Measurements from ENCODE around the gene AP1AR.

AP1AR gene

DNA sequence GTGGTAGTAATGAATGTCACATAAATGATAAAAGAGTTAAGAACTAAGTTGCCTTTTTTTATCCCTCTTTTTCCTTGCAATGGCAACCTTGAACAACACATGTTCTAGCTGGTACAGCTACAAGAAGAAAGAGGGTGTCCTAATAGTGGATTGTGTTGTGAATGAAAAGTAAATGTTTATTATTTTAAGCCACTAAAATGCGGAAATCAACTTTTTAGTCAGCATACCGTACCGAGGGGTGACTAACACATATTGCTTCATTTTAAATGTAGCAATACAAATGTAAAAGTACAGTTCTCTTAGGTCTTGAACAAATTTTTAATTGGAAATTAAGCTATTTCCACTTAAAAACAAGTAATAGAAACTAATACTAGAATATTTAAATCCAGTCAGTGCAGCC, 17.7 kb upstream of the AP1AR start:
- peak; percentile 31 for DNase-seq
- TF ChIP-seq, protein P1, sequence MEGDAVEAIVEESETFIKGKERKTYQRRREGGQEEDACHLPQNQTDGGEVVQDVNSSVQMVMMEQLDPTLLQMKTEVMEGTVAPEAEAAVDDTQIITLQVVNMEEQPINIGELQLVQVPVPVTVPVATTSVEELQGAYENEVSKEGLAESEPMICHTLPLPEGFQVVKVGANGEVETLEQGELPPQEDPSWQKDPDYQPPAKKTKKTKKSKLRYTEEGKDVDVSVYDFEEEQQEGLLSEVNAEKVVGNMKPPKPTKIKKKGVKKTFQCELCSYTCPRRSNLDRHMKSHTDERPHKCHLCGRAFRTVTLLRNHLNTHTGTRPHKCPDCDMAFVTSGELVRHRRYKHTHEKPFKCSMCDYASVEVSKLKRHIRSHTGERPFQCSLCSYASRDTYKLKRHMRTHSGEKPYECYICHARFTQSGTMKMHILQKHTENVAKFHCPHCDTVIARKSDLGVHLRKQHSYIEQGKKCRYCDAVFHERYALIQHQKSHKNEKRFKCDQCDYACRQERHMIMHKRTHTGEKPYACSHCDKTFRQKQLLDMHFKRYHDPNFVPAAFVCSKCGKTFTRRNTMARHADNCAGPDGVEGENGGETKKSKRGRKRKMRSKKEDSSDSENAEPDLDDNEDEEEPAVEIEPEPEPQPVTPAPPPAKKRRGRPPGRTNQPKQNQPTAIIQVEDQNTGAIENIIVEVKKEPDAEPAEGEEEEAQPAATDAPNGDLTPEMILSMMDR (IDR thresholded peaks at IDR 0.05; ENCODE audit: low read depth, low read length, missing control alignments) = no peak
- in situ Hi-C loops (cut with HindIII; ENCODE audit: low pct_ligation_motif_present, low sequenced_read_pairs) = no loop called here
- Histone ChIP-seq H3K27ac (peak overlapping the region; percentile 17), H3K4me3 (ENCODE audit: low read depth, low read length) (no peak overlapping the region), H3K27me3 (replicated peaks) (no peaks in the 10 kb centered on the region), H3K36me3 (replicated peaks) (no peaks in the 10 kb centered on the region)

DNA sequence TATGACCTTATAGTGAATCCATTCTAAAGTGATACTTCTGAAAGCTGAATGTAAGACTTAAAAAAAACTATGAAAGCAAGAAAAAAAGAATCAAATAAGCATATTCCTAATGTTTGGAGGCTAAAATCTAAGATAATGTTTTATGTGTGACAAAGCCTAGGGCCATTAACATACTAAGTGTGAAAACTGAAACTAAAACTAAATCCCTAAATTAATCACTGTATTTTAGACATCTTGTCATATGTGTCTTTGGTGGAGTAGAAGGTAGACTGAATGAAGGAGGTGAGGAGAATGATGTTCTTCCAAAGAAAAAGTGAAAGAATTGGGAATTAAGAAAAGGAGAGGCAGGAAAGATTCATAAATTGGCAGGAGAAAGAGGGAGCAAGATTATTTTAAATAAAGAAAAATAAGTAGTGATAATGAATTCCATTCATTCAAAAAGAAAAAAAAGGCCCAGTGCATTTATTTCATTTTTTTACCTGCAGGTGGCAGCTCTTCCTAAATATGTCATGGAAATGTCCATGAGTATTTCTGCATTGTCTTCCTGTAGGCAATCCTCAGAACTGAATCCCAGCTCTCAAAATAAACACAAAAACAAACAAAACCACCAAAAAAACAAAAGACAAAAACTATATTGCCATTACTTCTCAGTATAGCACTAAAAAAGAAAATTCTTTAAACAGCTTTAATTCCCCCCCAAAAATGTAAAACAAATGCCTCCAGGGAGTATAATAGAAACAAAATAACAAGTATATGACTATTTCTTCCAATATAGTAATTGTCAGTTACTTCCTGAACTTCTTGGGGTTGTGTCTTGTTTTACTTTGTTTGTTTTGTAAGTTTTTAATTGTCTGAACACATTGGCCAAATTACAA, 17.0 kb upstream of the AP1AR start:
- Histone ChIP-seq H3K4me3 (ENCODE audit: low read depth, low read length) (no peak overlapping the region), H3K27ac (peak overlapping the region; percentile 17), H3K36me3 (replicated peaks) (no peaks in the 10 kb centered on the region), H3K27me3 (replicated peaks) (no peaks in the 10 kb centered on the region)
- TF ChIP-seq, protein P1 (IDR thresholded peaks at IDR 0.05; ENCODE audit: low read depth, low read length, missing control alignments) = peak; percentile 44
- in situ Hi-C loops (cut with HindIII; ENCODE audit: low pct_ligation_motif_present, low sequenced_read_pairs) = no loop called here
- no peak for DNase-seq

DNA sequence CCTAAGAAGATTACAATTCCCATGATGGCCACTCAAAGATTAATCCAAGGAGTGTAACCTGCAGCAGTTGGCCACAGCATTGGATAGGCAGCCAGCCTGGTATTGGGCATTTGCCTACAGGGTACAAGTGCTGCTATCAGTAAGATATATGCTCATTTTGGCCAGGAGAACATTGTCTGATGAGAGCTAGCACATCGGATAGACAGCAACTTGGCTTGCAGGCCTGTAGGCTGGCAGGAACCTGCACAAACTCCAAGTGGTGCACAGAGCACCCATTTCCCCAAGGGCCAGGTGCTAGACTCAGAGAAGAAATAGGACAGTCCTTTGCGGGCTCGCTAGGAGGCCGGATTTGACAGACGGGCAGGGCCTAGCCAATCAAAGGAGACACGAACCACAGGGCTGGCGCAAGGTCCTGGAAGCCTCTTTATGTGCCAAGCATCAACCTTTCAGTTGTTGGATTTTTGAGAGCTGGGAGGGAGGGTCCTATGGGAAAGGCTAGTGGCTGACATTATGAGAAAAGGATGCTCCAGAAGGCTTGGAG, 11.7 kb upstream of the AP1AR start:
- no peaks in the 10 kb centered on the region for H3K27me3 ChIP-seq (replicated peaks)
- DNase-seq = no peak
- H3K4me3 ChIP-seq (ENCODE audit: low read depth, low read length) = no peak overlapping the region
- H3K27ac ChIP-seq = no peak overlapping the region
- no peaks in the 10 kb centered on the region for H3K36me3 ChIP-seq (replicated peaks)
- in situ Hi-C loops (cut with HindIII; ENCODE audit: low pct_ligation_motif_present, low sequenced_read_pairs) = no loop called here
- TF ChIP-seq, protein P1 (IDR thresholded peaks at IDR 0.05; ENCODE audit: low read depth, low read length, missing control alignments) = no peak

DNA sequence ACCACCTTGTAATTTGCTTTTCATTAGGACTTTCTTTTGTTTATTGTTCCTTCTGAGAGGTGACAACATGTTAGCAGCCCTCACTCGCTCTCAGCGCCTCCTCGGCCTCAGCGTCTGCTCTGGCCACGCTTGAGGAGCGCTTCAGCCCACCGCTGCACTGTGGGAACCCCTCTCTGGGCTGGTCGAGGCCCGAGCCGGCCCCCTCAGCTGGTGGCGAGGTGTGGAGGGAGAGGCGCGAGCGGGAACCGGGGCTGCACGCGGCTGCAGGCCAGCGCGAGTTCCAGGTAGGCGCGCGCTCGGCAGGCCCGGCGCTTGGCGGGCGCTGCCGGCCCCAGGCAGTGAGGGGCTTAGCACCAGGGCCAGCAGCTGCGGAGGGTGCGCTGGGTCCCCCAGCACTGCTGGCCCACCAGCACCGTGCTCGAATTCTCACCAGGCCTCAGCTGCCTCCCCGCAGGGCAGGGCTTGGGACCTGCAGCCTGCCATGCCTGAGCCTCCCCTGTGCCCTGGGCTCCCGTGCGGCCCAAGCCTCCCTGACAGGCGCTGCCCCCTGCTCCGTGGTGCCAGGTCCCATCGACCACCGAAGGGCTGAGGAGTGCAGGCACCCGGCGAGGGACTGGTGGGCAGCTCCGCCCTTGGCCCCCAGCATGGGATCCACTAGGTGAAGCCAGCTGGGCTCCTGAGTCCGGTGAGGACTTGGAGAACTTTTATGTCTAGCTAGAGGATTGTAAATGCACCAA, 9.2 kb upstream of the AP1AR start:
- Histone ChIP-seq H3K4me3 (ENCODE audit: low read depth, low read length) (no peak overlapping the region), H3K36me3 (replicated peaks) (no peaks in the 10 kb centered on the region), H3K27ac (no peak overlapping the region), H3K27me3 (replicated peaks) (no peaks in the 10 kb centered on the region)
- in situ Hi-C loops (cut with HindIII; ENCODE audit: low pct_ligation_motif_present, low sequenced_read_pairs) = no loop called here
- no peak for DNase-seq
- TF ChIP-seq, protein P1 (IDR thresholded peaks at IDR 0.05; ENCODE audit: low read depth, low read length, missing control alignments) = no peak

DNA sequence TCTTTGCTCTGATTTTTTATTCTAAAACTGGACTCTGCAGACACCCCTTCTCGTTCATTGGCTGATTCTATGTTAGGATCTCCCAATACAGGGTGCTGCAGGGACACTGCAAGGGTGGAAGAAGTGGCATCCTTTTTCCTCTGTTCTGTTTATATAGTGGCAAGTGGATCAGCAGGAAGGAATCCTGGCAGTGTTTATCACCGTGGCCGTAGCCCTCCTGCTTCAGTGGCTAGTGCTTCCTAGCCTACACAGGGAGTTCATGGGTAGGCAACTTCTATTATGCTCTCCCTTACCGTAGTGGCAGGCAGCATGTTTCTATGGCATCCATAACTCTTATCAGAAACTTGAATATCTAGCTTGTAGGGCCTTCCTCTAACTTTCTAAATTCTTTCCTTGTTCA, 6.4 kb upstream of the AP1AR start:
- no peak overlapping the region for H3K4me3 ChIP-seq (ENCODE audit: low read depth, low read length)
- in situ Hi-C loops (cut with HindIII; ENCODE audit: low pct_ligation_motif_present, low sequenced_read_pairs) = no loop called here
- no peaks in the 10 kb centered on the region for H3K36me3 ChIP-seq (replicated peaks)
- no peaks in the 10 kb centered on the region for H3K27me3 ChIP-seq (replicated peaks)
- no peak overlapping the region for H3K27ac ChIP-seq
- TF ChIP-seq, protein P1 (IDR thresholded peaks at IDR 0.05; ENCODE audit: low read depth, low read length, missing control alignments) = no peak
- no peak for DNase-seq
